ENCODE data around the gene GXYLT2. TPM values are rescaled to one million over a fixed set of nuclear protein-coding genes. Genes with fewer than 3 reads are reported as not detected.

Gene GXYLT2, protein sequence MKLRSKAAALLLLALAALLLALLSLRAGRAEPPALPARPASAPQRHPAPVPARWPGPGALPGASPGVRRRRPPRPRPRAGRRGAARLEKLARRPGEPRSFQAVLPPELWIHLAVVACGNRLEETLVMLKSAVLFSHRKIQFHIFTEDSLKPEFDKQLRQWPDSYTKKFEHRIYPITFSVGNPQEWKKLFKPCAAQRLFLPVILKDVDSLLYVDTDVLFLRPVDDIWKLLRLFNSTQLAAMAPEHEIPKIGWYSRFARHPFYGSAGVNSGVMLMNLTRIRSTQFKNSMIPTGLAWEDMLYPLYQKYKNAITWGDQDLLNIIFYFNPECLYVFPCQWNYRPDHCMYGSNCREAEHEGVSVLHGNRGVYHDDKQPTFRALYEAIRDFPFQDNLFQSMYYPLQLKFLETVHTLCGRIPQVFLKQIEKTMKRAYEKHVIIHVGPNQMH
- polyA plus RNA-seq (2011; rRNA removed) (36.0 and 42.5 TPM in 2 replicates), polyA minus RNA-seq (2011; rRNA and poly(A)+ RNA removed) (43.1 and 56.9 TPM in 2 replicates)

DNA sequence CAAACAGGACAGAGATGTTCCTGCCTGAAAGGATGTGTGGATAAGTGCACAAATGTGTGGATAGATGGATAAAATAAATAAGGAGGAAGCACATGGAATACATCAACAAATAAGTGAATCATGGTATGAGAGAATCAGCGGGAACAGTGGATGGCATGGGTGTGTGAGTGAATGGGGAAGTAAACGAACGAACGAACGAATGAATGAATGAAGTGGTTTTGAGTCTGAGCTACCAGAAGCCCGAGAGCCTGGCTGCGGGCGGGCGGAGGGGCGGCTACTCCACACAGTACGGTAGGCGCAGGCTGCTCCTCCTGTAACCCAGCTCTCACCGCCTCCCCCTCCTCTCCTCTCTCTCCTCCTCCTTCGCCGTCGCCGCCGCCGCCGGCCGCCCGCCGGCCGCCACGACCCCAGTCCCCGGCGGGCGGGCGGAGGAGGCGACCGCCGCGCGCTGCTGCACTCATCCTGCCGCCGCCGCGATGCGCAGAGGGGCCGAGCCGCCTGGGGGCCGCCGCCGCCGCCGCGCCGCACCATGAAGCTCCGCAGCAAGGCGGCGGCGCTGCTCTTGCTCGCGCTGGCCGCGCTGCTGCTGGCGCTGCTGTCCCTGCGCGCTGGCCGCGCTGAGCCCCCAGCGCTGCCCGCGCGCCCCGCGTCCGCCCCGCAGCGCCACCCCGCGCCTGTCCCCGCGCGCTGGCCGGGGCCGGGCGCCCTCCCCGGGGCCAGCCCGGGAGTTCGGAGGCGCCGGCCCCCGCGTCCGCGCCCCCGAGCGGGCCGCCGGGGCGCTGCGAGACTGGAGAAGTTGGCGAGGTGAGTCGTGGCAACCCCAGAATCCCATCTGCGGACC, at the start of gene GXYLT2:
Gene GXYLT2, plus strand, starts transcription at position 342 of the 841 bp plus-strand sequence. Its CDS starts 188 bp downstream, at position 530.
- Histone ChIP-seq H3K27me3 (ENCODE audit: control insufficient read depth, insufficient read depth, low read length) (no peaks in the 10 kb centered on the region), H3K27ac (ENCODE audit: low read depth, low read length) (peak within 1 kb of the TSS; percentile 92), H3K9me3 (ENCODE audit: control insufficient read depth, insufficient read depth, low read length) (peaks cover 6% of the 10 kb centered on the region; the same call in 1 of the 2 replicates), H3K4me3 (ENCODE audit: low read depth, low read length) (peak within 1 kb of the TSS; percentile 75)
- TF ChIP-seq, protein P1, sequence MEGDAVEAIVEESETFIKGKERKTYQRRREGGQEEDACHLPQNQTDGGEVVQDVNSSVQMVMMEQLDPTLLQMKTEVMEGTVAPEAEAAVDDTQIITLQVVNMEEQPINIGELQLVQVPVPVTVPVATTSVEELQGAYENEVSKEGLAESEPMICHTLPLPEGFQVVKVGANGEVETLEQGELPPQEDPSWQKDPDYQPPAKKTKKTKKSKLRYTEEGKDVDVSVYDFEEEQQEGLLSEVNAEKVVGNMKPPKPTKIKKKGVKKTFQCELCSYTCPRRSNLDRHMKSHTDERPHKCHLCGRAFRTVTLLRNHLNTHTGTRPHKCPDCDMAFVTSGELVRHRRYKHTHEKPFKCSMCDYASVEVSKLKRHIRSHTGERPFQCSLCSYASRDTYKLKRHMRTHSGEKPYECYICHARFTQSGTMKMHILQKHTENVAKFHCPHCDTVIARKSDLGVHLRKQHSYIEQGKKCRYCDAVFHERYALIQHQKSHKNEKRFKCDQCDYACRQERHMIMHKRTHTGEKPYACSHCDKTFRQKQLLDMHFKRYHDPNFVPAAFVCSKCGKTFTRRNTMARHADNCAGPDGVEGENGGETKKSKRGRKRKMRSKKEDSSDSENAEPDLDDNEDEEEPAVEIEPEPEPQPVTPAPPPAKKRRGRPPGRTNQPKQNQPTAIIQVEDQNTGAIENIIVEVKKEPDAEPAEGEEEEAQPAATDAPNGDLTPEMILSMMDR (IDR thresholded peaks at IDR 0.05; ENCODE audit: low read depth, low read length) = no peak
- DNase-seq (ENCODE audit: low read depth, low spot score) = no peak
- ChIA-PET CTCF (interaction anchor here (1.4 to 2.1 kb wide), 3 partner anchors 11 to 51 kb away, joined by 4 to 17 read pairs (median 7); no protein-coding TSS in a partner anchor), POLR2A (interaction anchor here (0.6 to 0.9 kb wide), 2 partner anchors 9 to 17 kb away, joined by 3 read pairs; no protein-coding TSS in a partner anchor)

DNA sequence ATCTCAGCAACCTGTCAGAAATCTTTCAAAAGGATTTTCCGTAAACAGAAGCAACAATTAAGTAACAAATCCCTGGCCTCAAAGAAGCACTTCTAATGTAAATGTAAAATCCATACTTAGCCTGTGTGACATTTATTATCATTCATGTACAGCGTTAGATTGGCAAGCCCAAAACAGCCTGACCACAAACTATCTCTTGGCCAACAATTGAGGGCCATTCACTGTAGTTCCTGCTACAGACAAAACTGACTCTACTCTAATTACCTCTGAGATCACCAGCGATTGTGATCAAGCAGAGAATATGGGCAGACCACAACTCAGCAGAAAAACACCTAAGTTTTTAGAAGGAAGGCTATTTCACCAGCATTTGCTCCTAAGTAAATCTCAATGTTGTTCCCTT, 48.8 kb upstream of the GXYLT2 start:
- CTCF ChIA-PET = interaction anchor here (0.6 kb wide), 1 partner anchor 13 kb away, joined by 4 read pairs; no protein-coding TSS in a partner anchor
- DNase-seq (ENCODE audit: low read depth, low spot score) = no peak
- H3K27ac ChIP-seq (ENCODE audit: low read depth, low read length) = no peak overlapping the region
- H3K4me3 ChIP-seq (ENCODE audit: low read depth, low read length) = no peak overlapping the region
- TF ChIP-seq, protein P1 (IDR thresholded peaks at IDR 0.05; ENCODE audit: low read depth, low read length) = 0 out of 2 replicates have a peak, but pooled peaks have one; percentile 3
- no peaks in the 10 kb centered on the region for H3K9me3 ChIP-seq (ENCODE audit: control insufficient read depth, insufficient read depth, low read length)
- H3K27me3 ChIP-seq (ENCODE audit: control insufficient read depth, insufficient read depth, low read length) = no peaks in the 10 kb centered on the region
- POLR2A ChIA-PET = no interaction called here

DNA sequence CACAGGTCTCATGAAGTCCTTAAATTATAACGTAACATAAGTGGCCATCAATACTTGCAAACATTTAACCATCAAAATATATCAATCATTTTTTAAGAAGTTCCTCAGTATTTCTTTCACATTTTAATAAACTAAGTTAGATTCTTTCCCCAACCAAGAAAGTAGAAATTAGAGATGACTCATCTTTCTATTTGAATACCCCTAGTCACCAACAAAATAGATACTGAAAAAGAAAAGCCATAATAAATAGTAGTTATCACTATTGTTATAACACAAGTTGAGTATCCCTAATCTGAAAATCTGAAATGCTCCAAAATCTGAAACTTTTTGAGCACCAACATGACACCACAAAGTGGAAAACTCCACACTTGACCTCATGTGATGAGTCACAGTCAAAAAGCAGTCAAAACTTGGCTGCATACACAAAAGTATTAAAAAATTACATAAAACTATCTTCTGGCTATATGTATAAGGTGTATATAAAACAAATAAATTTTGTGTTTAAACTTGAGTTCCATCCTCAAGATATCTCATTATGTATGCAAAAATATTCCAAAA, 43.3 kb upstream of the GXYLT2 start:
- ChIA-PET POLR2A (no interaction called here), CTCF (interaction anchor here (1.1 kb wide), 1 partner anchor 1134 kb away, joined by 3 read pairs; no protein-coding TSS in a partner anchor)
- H3K4me3 ChIP-seq (ENCODE audit: low read depth, low read length) = no peak overlapping the region
- TF ChIP-seq, protein P1 (IDR thresholded peaks at IDR 0.05; ENCODE audit: low read depth, low read length) = no peak
- H3K27me3 ChIP-seq (ENCODE audit: control insufficient read depth, insufficient read depth, low read length) = no peaks in the 10 kb centered on the region
- DNase-seq (ENCODE audit: low read depth, low spot score) = no peak
- H3K9me3 ChIP-seq (ENCODE audit: control insufficient read depth, insufficient read depth, low read length) = no peaks in the 10 kb centered on the region
- H3K27ac ChIP-seq (ENCODE audit: low read depth, low read length) = no peak overlapping the region

DNA sequence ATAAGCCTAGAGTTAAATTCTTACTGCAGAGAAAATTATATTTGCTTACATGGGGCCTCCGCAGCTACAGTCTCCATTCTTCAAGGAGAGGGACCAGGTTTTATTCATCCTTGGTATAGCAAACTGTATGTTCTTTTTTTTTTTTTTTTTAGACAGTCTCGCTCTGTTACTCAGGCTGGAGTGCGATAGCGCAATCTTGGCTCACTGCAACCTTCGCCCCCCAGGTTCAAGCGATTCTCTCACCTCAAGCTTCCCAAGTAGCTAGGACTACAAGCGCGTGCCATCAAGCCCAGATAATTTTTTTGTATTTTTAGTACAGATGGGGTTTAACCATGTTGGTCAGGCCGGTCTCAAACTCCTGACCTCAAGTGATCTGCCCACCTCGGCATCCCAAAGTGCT, 41.7 kb upstream of the GXYLT2 start:
- ChIA-PET CTCF (interaction anchor here (0.6 to 1.3 kb wide), 3 partner anchors 23 to 964 kb away, joined by 4 to 5 read pairs (median 4); no protein-coding TSS in a partner anchor), POLR2A (no interaction called here)
- Histone ChIP-seq H3K27ac (ENCODE audit: low read depth, low read length) (no peak overlapping the region), H3K4me3 (ENCODE audit: low read depth, low read length) (no peak overlapping the region), H3K9me3 (ENCODE audit: control insufficient read depth, insufficient read depth, low read length) (no peaks in the 10 kb centered on the region), H3K27me3 (ENCODE audit: control insufficient read depth, insufficient read depth, low read length) (no peaks in the 10 kb centered on the region)
- TF ChIP-seq, protein P1 (IDR thresholded peaks at IDR 0.05; ENCODE audit: low read depth, low read length) = no peak
- DNase-seq (ENCODE audit: low read depth, low spot score) = no peak

Data from AG04450 (cell line).